ENCODE measurements around the gene TMEM201.

- no peak for TF ChIP-seq ZNF785 (CRISPR knock-in tag; IDR thresholded peaks at IDR 0.05)
- no peak for TF ChIP-seq KDM1A (IDR thresholded peaks at IDR 0.05)
- no peak for TF ChIP-seq GTF2F1 (IDR thresholded peaks at IDR 0.05; ENCODE audit: low read depth, low read length)
- TF ChIP-seq EZH2 (IDR thresholded peaks at IDR 0.05; ENCODE audit: borderline replicate concordance, low read depth, low read length), result no peak
- TF ChIP-seq, protein P1, sequence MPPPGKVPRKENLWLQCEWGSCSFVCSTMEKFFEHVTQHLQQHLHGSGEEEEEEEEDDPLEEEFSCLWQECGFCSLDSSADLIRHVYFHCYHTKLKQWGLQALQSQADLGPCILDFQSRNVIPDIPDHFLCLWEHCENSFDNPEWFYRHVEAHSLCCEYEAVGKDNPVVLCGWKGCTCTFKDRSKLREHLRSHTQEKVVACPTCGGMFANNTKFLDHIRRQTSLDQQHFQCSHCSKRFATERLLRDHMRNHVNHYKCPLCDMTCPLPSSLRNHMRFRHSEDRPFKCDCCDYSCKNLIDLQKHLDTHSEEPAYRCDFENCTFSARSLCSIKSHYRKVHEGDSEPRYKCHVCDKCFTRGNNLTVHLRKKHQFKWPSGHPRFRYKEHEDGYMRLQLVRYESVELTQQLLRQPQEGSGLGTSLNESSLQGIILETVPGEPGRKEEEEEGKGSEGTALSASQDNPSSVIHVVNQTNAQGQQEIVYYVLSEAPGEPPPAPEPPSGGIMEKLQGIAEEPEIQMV (tag; conservative IDR thresholded peaks at IDR 0.05; ENCODE audit: low read depth), result no peak
- TF ChIP-seq MAX (CRISPR knock-in tag; IDR thresholded peaks at IDR 0.05), result no peak
- TF ChIP-seq ZBTB49 (CRISPR knock-in tag; IDR thresholded peaks at IDR 0.05; ENCODE audit: borderline replicate concordance), result no peak
- TF ChIP-seq SOX6 (IDR thresholded peaks at IDR 0.05), result no peak
- TF ChIP-seq, protein P2, sequence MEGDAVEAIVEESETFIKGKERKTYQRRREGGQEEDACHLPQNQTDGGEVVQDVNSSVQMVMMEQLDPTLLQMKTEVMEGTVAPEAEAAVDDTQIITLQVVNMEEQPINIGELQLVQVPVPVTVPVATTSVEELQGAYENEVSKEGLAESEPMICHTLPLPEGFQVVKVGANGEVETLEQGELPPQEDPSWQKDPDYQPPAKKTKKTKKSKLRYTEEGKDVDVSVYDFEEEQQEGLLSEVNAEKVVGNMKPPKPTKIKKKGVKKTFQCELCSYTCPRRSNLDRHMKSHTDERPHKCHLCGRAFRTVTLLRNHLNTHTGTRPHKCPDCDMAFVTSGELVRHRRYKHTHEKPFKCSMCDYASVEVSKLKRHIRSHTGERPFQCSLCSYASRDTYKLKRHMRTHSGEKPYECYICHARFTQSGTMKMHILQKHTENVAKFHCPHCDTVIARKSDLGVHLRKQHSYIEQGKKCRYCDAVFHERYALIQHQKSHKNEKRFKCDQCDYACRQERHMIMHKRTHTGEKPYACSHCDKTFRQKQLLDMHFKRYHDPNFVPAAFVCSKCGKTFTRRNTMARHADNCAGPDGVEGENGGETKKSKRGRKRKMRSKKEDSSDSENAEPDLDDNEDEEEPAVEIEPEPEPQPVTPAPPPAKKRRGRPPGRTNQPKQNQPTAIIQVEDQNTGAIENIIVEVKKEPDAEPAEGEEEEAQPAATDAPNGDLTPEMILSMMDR (IDR thresholded peaks at IDR 0.05 in 2 of 3, conservative IDR thresholded peaks at IDR 0.05 in 1 of 3; ENCODE audit: insufficient read depth in 2 of 3, low read depth in 1 of 3, low read length in 3 of 3), result no peak
- no peak for TF ChIP-seq JUN (IDR thresholded peaks at IDR 0.05; ENCODE audit: borderline replicate concordance, low read depth, low read length)
- TF ChIP-seq JUN (CRISPR knock-in tag; IDR thresholded peaks at IDR 0.05; ENCODE audit: borderline replicate concordance), result no peak
- no peak for TF ChIP-seq POLR2AphosphoS5 (IDR thresholded peaks at IDR 0.05; ENCODE audit: control insufficient read depth, insufficient read depth, low read depth, low read length)
- TF ChIP-seq RNF219 (CRISPR knock-in tag; IDR thresholded peaks at IDR 0.05), result no peak
These were observed 50.5 kb downstream of the TMEM201 start for GRCh38 chr1:9639227-9639626.

Measured in K562 (cell line).